ENCODE results near the gene RS1. TPM values are rescaled to one million over a fixed set of nuclear protein-coding genes. Genes with fewer than 3 reads are reported as not detected.

The RS1 gene
- total RNA-seq (not detected), polyA plus RNA-seq (not detected), total RNA-seq (not detected)

DNA sequence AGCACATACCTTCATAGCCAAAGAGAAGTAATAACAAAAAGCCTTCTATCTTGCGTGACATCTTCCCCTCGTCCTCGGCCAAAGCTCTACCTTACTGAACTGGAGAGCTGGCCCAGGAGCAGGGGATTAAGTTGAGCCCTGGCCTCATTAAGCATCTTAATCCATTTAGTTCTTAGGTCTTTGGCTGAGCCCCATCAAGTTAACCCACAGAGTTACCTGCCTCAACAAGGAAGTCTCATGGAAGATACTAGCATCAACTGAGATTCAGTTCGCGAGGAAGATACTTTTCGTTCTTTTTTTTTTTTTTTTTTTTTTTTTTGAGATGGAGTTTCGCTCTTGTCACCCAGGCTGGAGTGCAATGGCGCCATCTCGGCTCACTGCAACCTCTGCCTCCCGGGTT is at the start of gene RS1:
Gene RS1 (minus strand): TSS at position 101 of the 400 bp plus-strand sequence. CDS start 40 bp downstream, at position 61.
- Histone ChIP-seq H3K4me1 (ENCODE audit: control insufficient read depth in 2 of 2, insufficient read depth in 2 of 2, low read length in 2 of 2) (no peaks in the 10 kb centered on the region), H3K36me3 (ENCODE audit: control insufficient read depth in 2 of 3, insufficient read depth in 3 of 3, low read length in 3 of 3) (peaks cover 0 to 3% (median 0%) of the 10 kb centered on the region in 3 experiments), H3K27me3 (ENCODE audit: control insufficient read depth in 2 of 2, insufficient read depth in 2 of 2, low read length in 2 of 2) (no peaks in the 10 kb centered on the region), H3K4me3 (ENCODE audit: low read length) (no peak within 1 kb of the TSS), H3K27ac (ENCODE audit: low read depth, low read length) (no peak within 1 kb of the TSS), H3K9me3 (ENCODE audit: control insufficient read depth in 2 of 3, low read length in 3 of 3) (no peaks in the 10 kb centered on the region)
- H3K27me3 Mint-ChIP-seq: no peaks in the 10 kb centered on the region
- DNase-seq (no peak), ATAC-seq (no peak)
- intact Hi-C loops (cut with micrococcal nuclease): loop anchor here (10.0 kb wide), 4 partner anchors 673 to 1593 kb away; partner anchors contain the start of genes MAP3K15 (in 1 of the 2), PDHA1 (in 1 of the 2), RPS6KA3 (in 1 of the 2) and SCML1 (in 1 of the 2)
- POLR2A ChIA-PET: no interaction called here
- peaks cover 0 to 22% (median 11%) of the 10 kb centered on the region in 7 donors for H3K4me1 Mint-ChIP-seq
- H3K36me3 Mint-ChIP-seq: no peaks in the 10 kb centered on the region
- CTCF ChIA-PET: no interaction called here
- H3K9me3 Mint-ChIP-seq: peaks cover 0 to 2% (median 0%) of the 10 kb centered on the region in 11 donors
- peak within 1 kb of the TSS in 1 of 9 donors; percentile 62 for H3K27ac Mint-ChIP-seq
- peak within 1 kb of the TSS in 4 of 10 donors; percentile 42 to 57 (median 48) for H3K4me3 Mint-ChIP-seq

DNA sequence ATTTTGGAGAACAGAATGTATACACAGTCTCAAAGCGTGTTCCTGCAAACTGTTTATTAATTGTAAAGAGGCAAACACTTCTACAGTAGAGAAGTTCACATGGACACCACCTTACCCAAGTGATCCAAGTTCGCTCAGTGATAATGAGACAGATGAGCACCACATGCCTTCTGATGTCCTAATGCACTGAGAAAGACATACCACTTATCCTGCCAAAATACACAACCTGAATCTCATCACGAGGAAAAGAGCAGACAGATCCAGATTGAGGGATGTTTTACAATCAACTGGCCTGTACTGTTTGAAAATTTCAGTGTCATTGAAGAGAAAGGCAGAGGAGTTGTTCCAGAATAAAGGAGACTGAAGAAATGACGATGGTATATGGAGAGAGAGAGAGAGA is 47.9 kb upstream of the RS1 start:
- intact Hi-C loops (cut with micrococcal nuclease): no loop called here
- Histone ChIP-seq H3K4me3 (ENCODE audit: low read length) (no peak overlapping the region), H3K27ac (ENCODE audit: low read depth, low read length) (no peak overlapping the region), H3K9me3 (ENCODE audit: control insufficient read depth in 2 of 3, low read length in 3 of 3) (no peaks in the 10 kb centered on the region), H3K36me3 (ENCODE audit: control insufficient read depth in 2 of 3, insufficient read depth in 3 of 3, low read length in 3 of 3) (no peaks in the 10 kb centered on the region), H3K27me3 (ENCODE audit: control insufficient read depth in 2 of 2, insufficient read depth in 2 of 2, low read length in 2 of 2) (no peaks in the 10 kb centered on the region), H3K4me1 (ENCODE audit: control insufficient read depth in 2 of 2, insufficient read depth in 2 of 2, low read length in 2 of 2) (peaks cover 0 to 1% of the 10 kb centered on the region in 2 donors)
- no peak overlapping the region for H3K27ac Mint-ChIP-seq
- H3K9me3 Mint-ChIP-seq: peaks cover 0 to 1% (median 0%) of the 10 kb centered on the region in 11 donors
- no peak for ATAC-seq
- POLR2A ChIA-PET: no interaction called here
- DNase-seq: no peak
- CTCF ChIA-PET: no interaction called here
- H3K4me1 Mint-ChIP-seq: peaks cover 0 to 8% (median under 1%) of the 10 kb centered on the region in 7 donors
- H3K4me3 Mint-ChIP-seq: no peak overlapping the region
- no peaks in the 10 kb centered on the region for H3K36me3 Mint-ChIP-seq
- H3K27me3 Mint-ChIP-seq: no peaks in the 10 kb centered on the region

DNA sequence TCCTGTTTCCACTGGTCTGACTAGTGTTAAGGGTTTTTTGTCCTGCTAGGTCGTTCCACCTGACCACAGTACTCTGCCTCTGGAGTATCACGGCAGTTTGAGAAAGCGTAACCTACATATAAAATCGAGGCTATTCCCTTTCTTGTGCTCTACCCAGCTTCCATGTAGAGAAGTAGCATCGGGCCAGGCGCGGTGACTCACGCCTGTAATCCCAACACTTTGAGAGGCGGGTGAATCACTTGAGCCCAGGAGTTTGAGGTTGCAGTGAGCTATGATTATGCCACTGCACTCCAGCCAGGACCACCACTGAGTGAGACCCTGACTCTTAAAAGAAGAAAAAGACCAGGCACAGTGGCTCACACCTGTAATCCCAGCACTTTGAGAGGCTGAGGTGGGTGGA is 43.0 kb upstream of the RS1 start:
- intact Hi-C loops (cut with micrococcal nuclease): no loop called here
- Mint-ChIP-seq H3K27me3 (no peaks in the 10 kb centered on the region), H3K36me3 (no peaks in the 10 kb centered on the region), H3K4me1 (peaks cover 0 to 3% (median 0%) of the 10 kb centered on the region in 7 donors), H3K27ac (no peak overlapping the region), H3K4me3 (no peak overlapping the region), H3K9me3 (peaks cover 0 to 2% (median 0%) of the 10 kb centered on the region in 11 donors)
- Histone ChIP-seq H3K9me3 (ENCODE audit: control insufficient read depth in 2 of 3, low read length in 3 of 3) (no peaks in the 10 kb centered on the region), H3K4me3 (ENCODE audit: low read length) (no peak overlapping the region), H3K27ac (ENCODE audit: low read depth, low read length) (no peak overlapping the region), H3K27me3 (ENCODE audit: control insufficient read depth in 2 of 2, insufficient read depth in 2 of 2, low read length in 2 of 2) (no peaks in the 10 kb centered on the region), H3K36me3 (ENCODE audit: control insufficient read depth in 2 of 3, insufficient read depth in 3 of 3, low read length in 3 of 3) (no peaks in the 10 kb centered on the region), H3K4me1 (ENCODE audit: control insufficient read depth in 2 of 2, insufficient read depth in 2 of 2, low read length in 2 of 2) (no peaks in the 10 kb centered on the region)
- CTCF ChIA-PET: no interaction called here
- ATAC-seq (no peak), DNase-seq (no peak)
- POLR2A ChIA-PET: no interaction called here

DNA sequence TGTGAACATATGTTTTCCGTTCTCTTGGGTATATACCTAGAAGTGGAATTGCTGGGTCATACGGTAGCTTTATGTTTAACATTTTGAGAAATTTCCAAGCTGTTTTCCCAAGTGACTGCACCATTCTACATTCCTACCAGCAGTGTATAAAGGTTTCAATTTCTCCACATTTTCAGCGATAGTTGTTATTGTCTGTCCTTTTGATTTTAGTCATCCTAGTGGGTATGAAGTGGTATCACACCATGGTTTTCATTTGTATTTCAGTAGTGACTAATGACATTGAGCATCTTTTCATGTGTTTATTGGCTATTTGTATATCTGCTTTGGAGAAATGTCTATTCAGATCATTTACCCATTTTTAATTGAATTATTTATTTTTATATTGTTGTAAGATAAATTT is 37.9 kb upstream of the RS1 start:
- Mint-ChIP-seq H3K27me3 (no peaks in the 10 kb centered on the region), H3K9me3 (peaks cover 0 to 3% (median 0%) of the 10 kb centered on the region in 11 donors), H3K36me3 (no peaks in the 10 kb centered on the region), H3K27ac (no peak overlapping the region), H3K4me3 (no peak overlapping the region), H3K4me1 (peaks cover 0 to 8% (median 0%) of the 10 kb centered on the region in 7 donors)
- ChIA-PET POLR2A (no interaction called here), CTCF (no interaction called here)
- Histone ChIP-seq H3K4me3 (ENCODE audit: low read length) (no peak overlapping the region), H3K36me3 (ENCODE audit: control insufficient read depth in 2 of 3, insufficient read depth in 3 of 3, low read length in 3 of 3) (no peaks in the 10 kb centered on the region), H3K4me1 (ENCODE audit: control insufficient read depth in 2 of 2, insufficient read depth in 2 of 2, low read length in 2 of 2) (no peaks in the 10 kb centered on the region), H3K27me3 (ENCODE audit: control insufficient read depth in 2 of 2, insufficient read depth in 2 of 2, low read length in 2 of 2) (no peaks in the 10 kb centered on the region), H3K27ac (ENCODE audit: low read depth, low read length) (no peak overlapping the region), H3K9me3 (ENCODE audit: control insufficient read depth in 2 of 3, low read length in 3 of 3) (no peaks in the 10 kb centered on the region)
- ATAC-seq (no peak), DNase-seq (no peak)
- intact Hi-C loops (cut with micrococcal nuclease): no loop called here

DNA sequence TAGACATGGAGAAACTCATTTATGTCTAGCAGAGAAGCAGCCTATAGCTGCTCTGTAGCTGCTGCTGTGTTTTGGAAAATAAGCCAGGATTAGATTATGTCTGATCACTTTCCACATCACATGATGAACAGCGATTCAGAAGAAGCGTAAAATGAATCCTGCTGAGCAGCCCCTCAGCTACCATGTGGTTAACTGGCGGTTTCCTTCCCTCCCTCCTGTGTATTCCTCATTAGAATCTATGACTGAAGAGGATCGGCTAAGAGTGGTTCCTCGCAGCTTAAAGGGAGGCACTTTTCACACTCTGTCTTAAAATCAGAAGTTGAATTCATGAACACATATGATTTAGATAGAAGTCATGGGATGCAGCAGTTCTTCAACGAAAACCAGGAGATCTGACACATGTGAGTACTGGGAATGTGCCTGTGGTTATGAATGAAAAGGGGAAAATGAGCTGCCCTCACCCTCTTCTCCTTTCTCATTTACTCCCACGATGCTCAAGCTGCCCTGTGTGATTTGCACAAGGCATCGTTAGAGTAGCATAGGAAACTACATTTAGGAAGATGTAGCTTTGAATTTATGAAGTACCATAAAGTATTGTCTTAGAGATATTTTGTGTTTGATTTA is 35.6 kb upstream of the RS1 start, which contains the start of gene PPEF1:
Gene PPEF1 (plus strand): TSS at position 220 of the 624 bp plus-strand sequence. CDS start 136 bp downstream, at position 356.
- Histone ChIP-seq H3K27ac (ENCODE audit: low read depth, low read length) (no peak within 1 kb of the TSS), H3K4me1 (ENCODE audit: control insufficient read depth in 2 of 2, insufficient read depth in 2 of 2, low read length in 2 of 2) (no peaks in the 10 kb centered on the region), H3K27me3 (ENCODE audit: control insufficient read depth in 2 of 2, insufficient read depth in 2 of 2, low read length in 2 of 2) (no peaks in the 10 kb centered on the region), H3K9me3 (ENCODE audit: control insufficient read depth in 2 of 3, low read length in 3 of 3) (no peaks in the 10 kb centered on the region), H3K4me3 (ENCODE audit: low read length) (no peak within 1 kb of the TSS), H3K36me3 (ENCODE audit: control insufficient read depth in 2 of 3, insufficient read depth in 3 of 3, low read length in 3 of 3) (no peaks in the 10 kb centered on the region)
- Mint-ChIP-seq H3K4me1 (peaks cover 0 to 5% (median 0%) of the 10 kb centered on the region in 7 donors), H3K9me3 (peaks cover 0 to 2% (median 0%) of the 10 kb centered on the region in 11 donors), H3K27me3 (no peaks in the 10 kb centered on the region), H3K4me3 (no peak within 1 kb of the TSS), H3K36me3 (no peaks in the 10 kb centered on the region), H3K27ac (no peak within 1 kb of the TSS)
- intact Hi-C loops (cut with micrococcal nuclease): no loop called here
- DNase-seq (no peak), ATAC-seq (no peak)
- CTCF ChIA-PET: no interaction called here
- POLR2A ChIA-PET: no interaction called here

DNA sequence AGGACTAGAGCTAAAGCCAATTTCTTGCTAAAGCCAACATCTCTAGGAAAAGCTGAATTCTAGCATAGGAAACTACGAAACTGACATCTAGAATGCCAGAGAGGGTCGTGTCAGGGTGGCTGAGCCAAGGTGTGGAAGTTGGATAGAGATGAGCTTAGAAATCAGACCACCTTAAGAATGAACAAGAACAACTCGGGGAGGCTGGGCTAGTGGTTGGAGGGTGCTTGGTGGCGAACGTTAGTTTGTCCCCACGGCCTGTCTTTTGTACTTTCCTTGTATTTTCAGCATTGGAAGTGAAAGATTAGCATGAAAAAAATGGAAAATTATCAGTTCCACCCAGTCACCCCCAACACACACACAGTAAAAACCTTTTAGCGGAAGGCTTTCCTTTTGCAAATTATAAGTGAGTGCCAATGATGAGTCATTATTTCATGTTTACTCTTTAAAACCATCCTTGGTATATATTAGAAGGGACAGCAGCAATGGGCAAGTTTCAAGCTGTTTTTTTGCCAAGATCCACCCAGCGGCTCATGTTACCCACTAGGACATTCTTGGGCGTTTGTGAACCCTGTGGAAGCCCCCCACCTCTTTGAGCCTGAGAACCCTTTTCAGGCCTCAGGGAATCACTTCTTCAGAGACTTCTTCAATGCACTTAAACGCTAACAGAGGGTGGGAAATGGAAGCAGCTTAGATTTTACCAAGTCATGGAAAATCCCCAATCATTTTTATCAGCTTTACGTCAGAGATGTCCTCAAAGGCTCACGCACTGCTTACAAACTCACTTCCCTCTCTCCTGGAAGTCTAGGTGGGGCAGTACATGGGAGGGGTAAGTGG is 30.7 kb upstream of the RS1 start:
- no peak overlapping the region for H3K27ac Mint-ChIP-seq
- ATAC-seq (no peak), DNase-seq (no peak)
- Histone ChIP-seq H3K27ac (ENCODE audit: low read depth, low read length) (no peak overlapping the region), H3K27me3 (ENCODE audit: control insufficient read depth in 2 of 2, insufficient read depth in 2 of 2, low read length in 2 of 2) (no peaks in the 10 kb centered on the region), H3K36me3 (ENCODE audit: control insufficient read depth in 2 of 3, insufficient read depth in 3 of 3, low read length in 3 of 3) (no peaks in the 10 kb centered on the region), H3K9me3 (ENCODE audit: control insufficient read depth in 2 of 3, low read length in 3 of 3) (no peaks in the 10 kb centered on the region), H3K4me3 (ENCODE audit: low read length) (no peak overlapping the region), H3K4me1 (ENCODE audit: control insufficient read depth in 2 of 2, insufficient read depth in 2 of 2, low read length in 2 of 2) (no peaks in the 10 kb centered on the region)
- peaks cover 0 to 1% (median 0%) of the 10 kb centered on the region in 11 donors for H3K9me3 Mint-ChIP-seq
- no peaks in the 10 kb centered on the region for H3K36me3 Mint-ChIP-seq
- peaks cover 0 to 4% (median 0%) of the 10 kb centered on the region in 7 donors for H3K4me1 Mint-ChIP-seq
- ChIA-PET POLR2A (no interaction called here), CTCF (no interaction called here)
- H3K4me3 Mint-ChIP-seq: no peak overlapping the region
- intact Hi-C loops (cut with micrococcal nuclease): no loop called here
- H3K27me3 Mint-ChIP-seq: peaks cover 0 to 1% (median 0%) of the 10 kb centered on the region in 5 donors
